CD4-positive, alpha-beta T cell treated with Interleukin-6 at 100 ng/mL for 8 hours (primary cell): ENCODE results near the gene NKAIN2.
"Not testable (repeated sequence)": the region's sequence is repeated elsewhere in the genome, so short reads cannot be mapped to it uniquely, and the experiment has no call there.

Experiments used
- DNase-seq: peaks from one replicate; pipeline ENCODE4 v3.0.0-alpha.2; 2020; ENCODE audit warnings: mixed read lengths, low spot score

Gene NKAIN2

DNA sequence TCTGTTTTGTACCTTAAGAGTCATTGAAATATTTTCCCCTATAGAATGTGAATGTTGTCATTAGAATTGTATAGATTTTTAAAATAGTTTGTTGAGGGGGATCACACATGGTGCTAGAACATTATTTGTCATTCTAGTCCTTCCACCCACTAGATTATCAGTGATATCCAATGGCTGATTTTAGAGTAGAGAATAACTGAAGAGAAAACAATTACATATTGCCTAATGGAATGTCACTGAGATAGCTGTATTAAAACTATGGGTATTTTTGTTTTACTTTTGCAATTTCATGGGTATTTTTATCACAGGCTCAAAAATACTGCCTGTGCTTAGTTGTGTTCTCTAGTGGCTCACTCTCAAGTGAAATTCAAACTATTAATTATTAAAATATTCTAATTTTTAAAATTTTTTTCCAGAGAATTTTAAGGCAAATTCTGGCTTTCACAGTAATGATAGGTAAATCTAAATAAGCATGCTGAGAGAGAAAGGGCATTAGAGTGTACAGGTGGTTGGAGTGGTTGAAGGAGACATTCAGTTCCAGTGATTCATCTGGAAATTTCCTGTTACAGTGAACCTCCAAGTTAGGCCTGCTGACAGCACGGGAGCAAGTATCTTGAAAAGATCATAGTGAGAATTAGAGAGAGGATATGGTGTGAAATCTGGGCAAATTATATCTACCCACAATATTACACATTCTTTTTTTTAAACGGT is 399.6 kb downstream of the NKAIN2 start:
- DNase-seq: no peak

DNA sequence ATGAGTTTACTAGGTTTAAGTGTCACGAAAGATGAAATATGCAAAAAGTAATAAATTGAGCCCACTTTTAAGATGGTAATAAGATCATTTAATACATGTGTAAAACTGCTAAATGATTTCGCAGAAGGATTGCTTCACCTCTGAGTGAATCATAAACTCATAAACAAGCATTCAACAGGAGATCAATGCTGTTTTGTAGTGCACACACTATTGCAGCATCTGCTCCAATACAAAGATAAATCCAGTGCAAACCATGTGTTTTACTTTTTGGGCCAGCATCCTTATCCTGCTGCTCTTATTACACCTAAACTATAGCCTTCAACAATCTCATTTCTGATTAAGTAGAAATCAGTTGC is 400.1 kb downstream of the NKAIN2 start:
- DNase-seq: no peak

DNA sequence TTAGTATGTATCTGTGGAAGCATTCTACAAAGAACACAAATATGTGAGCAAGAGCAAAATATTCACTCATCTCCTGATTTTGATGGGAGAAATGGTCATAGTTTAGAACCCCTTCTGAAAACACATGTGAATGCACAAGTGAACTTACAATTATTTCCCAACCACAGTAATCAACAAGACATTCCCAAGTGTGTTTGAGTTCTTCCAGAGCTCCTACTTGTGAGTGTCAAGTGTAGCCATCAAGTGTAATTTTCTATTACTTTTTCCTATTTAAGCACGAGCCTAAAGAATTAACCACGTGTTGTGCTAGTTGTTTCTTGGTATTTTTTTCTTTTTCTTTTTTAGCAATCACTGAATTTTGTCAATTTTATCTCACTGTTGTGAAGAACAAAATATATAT is 402.3 kb downstream of the NKAIN2 start:
- no peak for DNase-seq

GRCh38 chr6:124223611-124224345 is 420.1 kb downstream of the NKAIN2 start:
- no peak for DNase-seq

DNA sequence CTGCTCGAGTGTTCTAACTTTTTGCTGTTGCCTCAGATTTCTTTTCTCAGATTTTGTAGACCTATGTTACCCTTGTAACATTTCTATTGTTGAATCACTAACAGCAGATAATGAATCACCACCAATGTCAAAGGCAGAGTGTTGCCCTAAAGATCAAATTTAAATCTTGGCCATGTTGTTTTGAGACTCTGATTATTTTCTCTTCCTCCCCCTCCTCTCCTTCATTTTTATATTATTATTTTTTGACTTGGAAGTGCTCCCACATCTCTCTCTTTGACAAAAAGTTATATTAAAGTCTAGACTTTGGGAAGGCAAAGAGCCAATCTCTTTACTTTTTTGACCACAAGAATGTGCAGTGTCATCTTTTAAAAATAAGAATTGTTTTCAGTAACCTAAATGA is 422.7 kb downstream of the NKAIN2 start:
- no peak for DNase-seq

DNA sequence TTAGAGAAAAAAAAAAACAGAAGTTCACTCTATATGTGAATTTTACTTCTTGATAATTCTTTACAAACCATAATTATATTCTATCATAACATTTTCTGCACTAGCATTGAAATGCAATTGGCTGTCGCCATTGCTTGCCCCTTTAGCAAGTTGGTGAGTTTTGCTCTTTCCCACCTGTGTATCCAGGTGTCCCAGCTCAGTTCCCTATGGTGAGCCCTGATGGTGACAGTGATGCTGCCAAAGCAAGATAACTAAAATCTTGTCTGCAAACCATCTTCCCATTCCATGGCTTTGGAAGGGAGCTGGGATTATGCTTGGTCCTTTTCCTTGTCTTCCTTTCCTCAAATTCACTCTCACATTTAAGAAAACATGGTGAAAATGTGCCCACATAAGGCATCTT is 429.6 kb downstream of the NKAIN2 start:
- DNase-seq: no peak

GRCh38 chr6:124234801-124235200 is 431.1 kb downstream of the NKAIN2 start:
- no peak for DNase-seq

DNA sequence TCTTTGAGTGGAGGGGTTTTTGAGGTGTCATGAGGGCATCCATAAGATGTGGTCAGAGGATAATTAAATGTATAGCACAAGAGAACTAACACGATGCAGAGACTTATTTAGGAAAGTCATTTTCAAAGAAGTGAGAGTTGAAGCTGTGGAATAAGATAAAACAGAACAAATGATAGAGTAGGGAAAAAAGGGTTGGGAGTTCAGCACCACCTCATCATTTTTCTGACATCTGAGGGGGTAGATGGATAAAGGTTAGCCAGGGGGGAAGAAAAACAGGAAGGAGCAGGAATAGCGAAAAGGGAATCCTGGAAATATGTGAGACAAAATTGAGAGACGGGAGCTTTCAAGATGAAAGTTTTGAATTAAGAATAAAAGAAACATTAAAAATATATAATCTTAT is 434.2 kb downstream of the NKAIN2 start:
- DNase-seq: no peak

DNA sequence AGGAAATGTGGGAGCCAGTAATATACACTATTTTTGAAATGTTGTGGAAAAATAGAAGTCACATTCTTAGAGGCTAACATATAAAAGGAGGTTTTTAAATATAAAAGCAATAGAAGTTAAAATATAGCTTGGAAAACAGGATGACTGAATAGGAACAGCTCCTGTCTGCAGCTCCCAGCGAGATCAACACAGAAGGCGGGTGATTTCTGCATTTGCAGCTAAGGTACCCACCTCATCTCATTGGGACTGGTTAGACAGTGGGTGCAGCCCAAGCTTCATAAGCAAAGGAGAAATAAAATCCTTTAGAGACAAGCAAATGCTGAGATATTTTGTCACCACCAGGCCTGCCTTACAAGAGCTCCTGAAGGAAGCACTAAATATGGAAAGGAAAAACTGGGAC is 434.7 kb downstream of the NKAIN2 start:
- DNase-seq: not testable (repeated sequence)

GRCh38 chr6:124254941-124255685 is 451.4 kb downstream of the NKAIN2 start:
- no peak for DNase-seq

DNA sequence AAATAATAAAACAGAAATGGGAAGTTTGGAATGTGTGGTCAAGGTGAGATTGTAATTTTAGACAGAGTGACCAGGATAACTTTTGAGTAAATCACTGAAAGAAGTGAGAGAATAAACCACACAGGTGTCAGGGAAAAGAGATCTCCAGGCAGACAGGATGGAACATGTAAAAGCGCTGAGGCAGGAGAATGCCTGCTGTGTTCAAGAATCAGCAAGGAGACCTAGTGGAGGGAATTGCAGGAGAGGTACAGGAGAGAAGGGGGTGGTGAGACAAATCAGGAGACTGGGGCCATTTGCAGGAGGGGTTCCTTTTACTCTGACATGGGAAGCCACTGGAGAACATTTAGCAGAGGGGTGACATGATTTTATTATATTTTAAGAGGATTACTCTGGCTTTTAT is 456.7 kb downstream of the NKAIN2 start:
- no peak for DNase-seq

- no peak for DNase-seq
These were observed 466.1 kb downstream of the NKAIN2 start for GRCh38 chr6:124269733-124270132.

- no peak for DNase-seq
These were observed 470.0 kb downstream of the NKAIN2 start for GRCh38 chr6:124273701-124274100.

- DNase-seq: no peak
These were observed 478.9 kb downstream of the NKAIN2 start for GRCh38 chr6:124282541-124282940.

- DNase-seq: no peak
These were observed 479.8 kb downstream of the NKAIN2 start for GRCh38 chr6:124283486-124283885.

DNA sequence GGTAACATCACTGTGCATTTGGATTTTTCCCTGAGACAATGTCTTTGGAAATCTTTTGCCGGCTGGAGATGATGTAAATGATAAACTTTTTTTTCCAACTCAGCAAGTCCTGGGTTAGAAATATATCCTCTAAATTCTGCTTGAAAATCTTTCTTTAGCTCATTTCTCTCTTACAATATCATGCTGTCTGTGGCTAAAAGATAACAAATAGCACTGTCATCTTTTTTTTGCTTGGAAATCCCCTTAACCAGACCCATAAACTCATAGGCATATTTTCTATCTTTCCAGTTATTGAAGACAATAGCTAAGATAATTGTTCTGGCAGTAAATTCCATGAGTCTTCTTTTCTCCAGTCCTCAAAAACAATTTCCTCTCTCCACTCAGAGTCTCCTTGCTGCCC is 481.5 kb downstream of the NKAIN2 start:
- DNase-seq: no peak

DNA sequence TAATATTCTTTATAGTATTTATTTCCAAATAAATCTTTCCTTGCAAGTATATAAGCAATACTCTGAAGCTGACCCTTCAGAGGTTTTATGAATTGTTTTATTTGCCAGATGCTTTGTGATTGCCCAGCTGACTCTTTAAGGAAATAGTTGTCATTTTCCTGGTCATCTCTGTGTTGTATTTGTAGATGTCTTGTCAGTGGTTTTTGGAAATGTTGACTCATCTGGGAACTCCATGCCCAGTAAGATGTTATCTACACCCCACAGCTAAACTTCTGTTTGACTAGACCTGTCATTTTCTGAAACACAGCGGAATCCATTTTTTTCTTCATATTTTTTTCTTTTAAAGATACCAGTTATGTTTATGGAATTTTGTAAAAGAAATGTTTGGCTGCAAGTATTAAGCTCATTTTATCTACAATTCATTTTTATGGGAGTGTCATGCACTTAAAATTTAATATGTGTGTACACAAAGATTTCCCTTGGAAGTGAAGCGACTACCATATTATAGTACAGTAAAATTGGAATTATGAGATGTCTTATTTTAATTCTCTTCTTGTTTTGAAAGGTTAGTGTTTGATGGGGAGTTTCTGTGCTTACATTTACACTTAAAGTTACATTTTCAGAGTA is 491.0 kb downstream of the NKAIN2 start:
- no peak for DNase-seq

DNA sequence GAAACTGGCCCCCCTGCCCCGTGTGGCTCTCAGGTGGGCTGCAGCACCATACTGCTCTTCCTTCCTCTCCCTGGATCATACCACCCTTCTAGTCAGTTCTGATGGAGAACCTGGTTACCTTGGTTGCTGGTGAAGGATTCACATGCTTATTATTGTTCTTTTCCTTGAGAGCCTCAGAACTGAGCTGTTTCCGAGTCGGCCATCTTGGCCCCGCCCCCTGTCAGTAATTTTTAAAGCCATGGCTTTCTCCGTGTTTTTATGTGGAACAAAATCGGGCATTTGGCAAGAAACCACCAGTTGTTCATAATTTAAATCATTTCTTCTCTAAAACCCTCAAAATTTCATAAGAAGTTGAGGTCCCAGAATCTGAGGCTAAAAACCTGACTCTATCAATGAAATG is 493.8 kb downstream of the NKAIN2 start:
- no peak for DNase-seq

- no peak for DNase-seq
These were observed 495.1 kb downstream of the NKAIN2 start for GRCh38 chr6:124298730-124299129.

- DNase-seq: not testable (repeated sequence)
These were observed 497.2 kb downstream of the NKAIN2 start for GRCh38 chr6:124300907-124301306.

GRCh38 chr6:124303971-124304370 is 500.3 kb downstream of the NKAIN2 start:
- DNase-seq: no peak

GRCh38 chr6:124310139-124310538 is 506.5 kb downstream of the NKAIN2 start:
- no peak for DNase-seq

DNA sequence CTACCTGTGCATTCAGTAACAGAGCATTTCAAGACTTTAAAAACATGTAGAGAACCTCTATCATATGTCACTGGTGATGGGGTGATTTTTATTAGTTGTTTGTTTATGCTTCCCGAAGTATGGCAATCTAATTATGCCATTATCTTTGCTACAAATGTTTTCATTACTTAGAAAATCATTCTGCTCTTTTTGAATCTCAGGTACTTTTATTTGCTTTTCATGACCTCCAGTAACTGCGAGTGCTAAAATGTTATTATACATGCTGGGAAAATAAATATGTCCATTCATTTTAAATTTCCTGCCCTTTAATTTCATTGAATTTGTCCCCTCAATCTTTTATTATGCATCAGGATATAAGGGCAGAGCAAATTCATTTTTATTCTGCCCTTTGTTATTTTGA is 515.7 kb downstream of the NKAIN2 start:
- DNase-seq: no peak
